Endothelial cell of umbilical vein (primary cell): ENCODE measurements around the gene DMD.

ENCODE experiments used
- FOS ChIP-seq: IDR thresholded peaks from 2 replicates; pipeline ENCODE4 v1.6.1; 2011; ENCODE audit warnings: mild to moderate bottlenecking, low read length, moderate library complexity, borderline replicate concordance; ENCODE audit not compliant: insufficient read depth
- JUN ChIP-seq: IDR thresholded peaks from 2 replicates; pipeline ENCODE4 v1.6.1; 2011; ENCODE audit warnings: borderline replicate concordance, low read depth; ENCODE audit not compliant: insufficient read length, insufficient read depth
- POLR2A ChIP-seq: IDR thresholded peaks from 2 replicates; pipeline ENCODE4 v1.6.1; 2012; ENCODE audit warnings: low read depth, mild to moderate bottlenecking, control low read depth, low read length
- TF ChIP-seq, protein P1 (sequence below), 2 donors: IDR thresholded peaks; 1 replicate in 1 of 2; 2 replicates in 1 of 2; pipeline ENCODE4 v1.5.1; 2011; ENCODE audit warnings: low read length in 2 of 2, mild to moderate bottlenecking in 2 of 2, moderate library complexity in 2 of 2, control low read depth in 1 of 2, inconsistent platforms in 1 of 2, low read depth in 1 of 2; ENCODE audit not compliant: insufficient read depth in 1 of 2; ENCODE audit errors: extremely low read depth in 1 of 2

DNA sequence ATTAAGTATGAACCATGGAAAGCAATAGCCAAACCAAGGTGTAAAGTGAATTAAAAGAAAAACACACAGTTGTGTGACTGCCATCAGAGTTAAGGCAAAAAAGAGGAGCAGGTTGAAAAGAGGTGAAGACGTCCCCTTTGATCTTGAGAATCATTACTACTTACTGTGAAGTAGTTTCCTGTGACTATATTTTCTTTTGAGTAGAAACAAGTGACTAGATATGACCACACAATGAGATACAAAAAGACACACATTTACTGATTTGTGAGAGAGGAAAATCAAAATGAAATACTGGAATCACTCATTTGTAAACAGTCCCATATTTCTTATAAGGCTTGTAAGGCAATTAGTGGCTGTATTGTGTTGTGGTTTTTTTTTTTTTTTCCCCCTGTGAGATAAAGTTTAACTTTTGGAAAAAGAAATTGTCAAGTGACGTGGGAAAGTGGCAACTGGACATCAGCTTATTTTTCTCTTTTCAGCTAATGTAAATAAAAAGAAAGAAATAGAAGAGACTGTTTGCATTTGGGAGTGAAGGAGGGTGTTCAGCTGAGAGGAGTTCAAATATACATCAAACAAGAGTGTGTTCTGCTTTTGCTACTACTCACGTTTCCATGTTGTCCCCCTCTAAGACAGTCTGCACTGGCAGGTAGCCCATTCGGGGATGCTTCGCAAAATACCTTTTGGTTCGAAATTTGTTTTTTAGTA lies 2033.1 kb downstream of the DMD start:
- TF ChIP-seq, protein P1, sequence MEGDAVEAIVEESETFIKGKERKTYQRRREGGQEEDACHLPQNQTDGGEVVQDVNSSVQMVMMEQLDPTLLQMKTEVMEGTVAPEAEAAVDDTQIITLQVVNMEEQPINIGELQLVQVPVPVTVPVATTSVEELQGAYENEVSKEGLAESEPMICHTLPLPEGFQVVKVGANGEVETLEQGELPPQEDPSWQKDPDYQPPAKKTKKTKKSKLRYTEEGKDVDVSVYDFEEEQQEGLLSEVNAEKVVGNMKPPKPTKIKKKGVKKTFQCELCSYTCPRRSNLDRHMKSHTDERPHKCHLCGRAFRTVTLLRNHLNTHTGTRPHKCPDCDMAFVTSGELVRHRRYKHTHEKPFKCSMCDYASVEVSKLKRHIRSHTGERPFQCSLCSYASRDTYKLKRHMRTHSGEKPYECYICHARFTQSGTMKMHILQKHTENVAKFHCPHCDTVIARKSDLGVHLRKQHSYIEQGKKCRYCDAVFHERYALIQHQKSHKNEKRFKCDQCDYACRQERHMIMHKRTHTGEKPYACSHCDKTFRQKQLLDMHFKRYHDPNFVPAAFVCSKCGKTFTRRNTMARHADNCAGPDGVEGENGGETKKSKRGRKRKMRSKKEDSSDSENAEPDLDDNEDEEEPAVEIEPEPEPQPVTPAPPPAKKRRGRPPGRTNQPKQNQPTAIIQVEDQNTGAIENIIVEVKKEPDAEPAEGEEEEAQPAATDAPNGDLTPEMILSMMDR (IDR thresholded peaks at IDR 0.05; ENCODE audit: extremely low read depth in 1 of 2, insufficient read depth in 1 of 2, low read depth in 1 of 2, low read length in 2 of 2): no peak
- no peak for TF ChIP-seq JUN
- no peak for TF ChIP-seq POLR2A
- no peak for TF ChIP-seq FOS
